Cardiac fibroblast (primary cell): ENCODE data around the gene SP5.
"Not testable (repeated sequence)": the region's sequence is repeated elsewhere in the genome, so short reads cannot be mapped to it uniquely, and the experiment has no call there.

Experiments
- DNase-seq, 2 donors: peaks; one replicate each; pipeline versions ENCODE4 v3.0.0 to v3.0.0-alpha.2; 2010; ENCODE audit warnings: low read depth in 2 of 2
- H3K4me3 ChIP-seq, 2 donors: replicated peaks in 1 of 2; 1 replicate in 1 of 2; 2 replicates in 1 of 2; pipeline ENCODE4 v1.5.1; 2011; ENCODE audit warnings: low read depth in 2 of 2, low read length in 2 of 2, mild to moderate bottlenecking in 2 of 2, moderate library complexity in 1 of 2
- CTCF ChIP-seq: IDR thresholded peaks from one replicate; pipeline ENCODE4 v1.5.1; 2011; ENCODE audit warnings: low read depth, mild to moderate bottlenecking, low read length, inconsistent platforms

Gene SP5

DNA sequence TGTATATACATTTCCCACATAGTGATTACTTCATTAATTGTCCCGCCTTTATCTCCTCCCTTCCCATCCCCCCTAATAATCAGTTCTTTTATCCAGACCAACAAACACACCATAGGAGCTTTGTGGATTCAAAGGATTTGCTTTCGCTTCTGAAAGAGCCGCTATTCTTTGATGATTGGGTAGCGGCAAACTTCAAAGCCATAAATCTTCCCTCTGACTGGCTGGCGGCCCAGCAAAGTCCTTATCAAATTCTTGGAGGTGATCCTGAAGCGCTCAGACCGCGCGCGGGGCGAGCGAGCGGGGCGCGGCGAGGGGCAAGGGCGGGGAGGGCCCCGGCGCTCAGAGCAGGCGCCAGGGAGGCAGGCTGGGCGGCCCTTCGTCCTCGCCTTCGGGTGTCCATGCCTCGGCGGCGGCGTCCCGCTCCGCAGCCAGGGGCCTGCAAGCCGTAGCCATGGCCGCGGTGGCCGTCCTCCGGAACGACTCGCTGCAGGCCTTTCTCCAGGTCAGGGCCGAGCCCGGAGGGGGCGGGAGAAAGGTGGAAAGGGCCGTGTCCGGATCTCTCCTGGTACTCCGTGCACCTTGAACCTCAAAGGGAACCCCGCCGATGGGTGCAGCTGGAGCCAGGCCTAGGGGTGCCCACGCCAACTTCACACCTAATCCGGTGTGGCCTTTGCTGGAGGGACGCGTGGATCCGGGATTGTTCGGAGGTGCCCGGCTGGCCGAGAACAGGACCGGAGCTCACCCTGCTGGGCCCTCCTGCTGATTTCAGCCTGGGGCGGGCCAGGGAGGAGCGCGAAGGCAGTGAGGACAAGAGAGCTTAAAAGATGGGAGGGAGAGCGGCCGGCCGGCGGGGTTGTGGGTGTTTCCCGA lies at the start of gene SP5:
Gene SP5, plus strand, starts transcription at position 276 of the 870 bp plus-strand sequence. Its CDS starts 176 bp downstream, at position 452.
- peak; percentile 22 to 28 for DNase-seq
- no peak for TF ChIP-seq CTCF
- H3K4me3 ChIP-seq: peak within 1 kb of the TSS; percentile 28 to 29

GRCh38 chr2:170665743-170666142 lies 49.4 kb upstream of the SP5 start:
- no peak for TF ChIP-seq CTCF
- DNase-seq: no peak
- H3K4me3 ChIP-seq: no peak overlapping the region

GRCh38 chr2:170669909-170670308 lies 45.2 kb upstream of the SP5 start:
- no peak for DNase-seq
- no peak for TF ChIP-seq CTCF
- H3K4me3 ChIP-seq: no peak overlapping the region

DNA sequence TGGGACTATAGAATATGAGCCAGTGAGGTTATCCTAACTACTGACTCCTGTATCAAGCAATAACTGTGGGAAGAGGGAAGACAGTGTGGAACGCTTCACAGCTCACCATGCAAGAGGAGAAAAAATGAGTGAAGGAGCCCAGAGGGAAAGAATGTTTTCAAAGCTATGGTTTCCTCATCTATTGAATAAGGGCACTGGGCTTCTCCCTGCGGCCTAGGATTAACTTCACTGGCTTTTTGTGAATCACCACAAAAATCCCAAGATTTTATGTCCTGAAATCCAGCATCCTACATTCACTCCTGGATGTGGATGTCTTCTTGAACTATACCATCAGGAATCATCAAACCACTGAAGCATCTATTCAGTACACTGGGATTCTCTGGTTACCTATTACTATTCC lies 44.5 kb upstream of the SP5 start:
- no peak for TF ChIP-seq CTCF
- no peak for DNase-seq
- no peak overlapping the region for H3K4me3 ChIP-seq

- no peak overlapping the region for H3K4me3 ChIP-seq
- TF ChIP-seq CTCF: no peak
- no peak for DNase-seq
Observed at GRCh38 chr2:170671079-170671478, 44.1 kb upstream of the SP5 start.

DNA sequence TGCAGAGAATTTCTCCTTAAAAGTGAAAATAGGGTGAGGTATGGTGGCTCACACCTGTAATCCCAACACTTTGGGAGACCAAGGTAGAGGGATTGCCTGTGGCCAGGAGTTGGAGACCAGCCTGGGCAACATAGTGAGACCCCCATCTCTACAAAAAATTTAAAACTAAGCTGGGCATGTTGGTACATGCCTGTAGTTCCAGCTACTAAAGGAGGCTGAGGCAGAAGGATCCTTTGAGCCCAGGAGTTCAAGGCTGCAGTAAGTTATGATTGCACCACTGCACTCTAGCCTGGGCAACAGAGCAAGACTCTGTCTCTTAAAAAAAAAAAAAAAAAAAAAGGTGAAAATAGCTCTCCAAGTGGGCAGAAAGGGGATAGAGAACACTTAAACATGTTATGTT lies 40.9 kb upstream of the SP5 start:
- not testable (repeated sequence) for DNase-seq, H3K4me3 ChIP-seq

GRCh38 chr2:170675701-170676100 lies 39.4 kb upstream of the SP5 start:
- no peak for TF ChIP-seq CTCF
- no peak for DNase-seq
- no peak overlapping the region for H3K4me3 ChIP-seq
